Esophagus muscularis mucosa (tissue), 4 donors: ENCODE measurements around the gene SELENON. TPM values are rescaled to one million over a fixed set of nuclear protein-coding genes. Genes with fewer than 3 reads are reported as not detected.
A peak's percentile ranks its signal among the peaks of the same experiment; 100 is the strongest.

Source experiments
- DNase-seq: peaks from one replicate; pipeline ENCODE4 v3.0.0-alpha.2; 2017; ENCODE audit errors: extremely low spot score
- H3K27ac ChIP-seq, 4 donors: fragments of 200-600 bp; sonication (generic); replicated peaks in 1 of 4; 1 replicate in 3 of 4; 2 replicates in 1 of 4; pipeline ENCODE4 v1.5.1; 2016 to 2019; ENCODE audit warnings: mild to moderate bottlenecking in 1 of 4
- H3K27me3 ChIP-seq, 4 donors: fragments of 200-600 bp; sonication (generic); one replicate each; pipeline versions ENCODE4 v1.5.1 to v1.6.0; 2016 to 2019
- H3K36me3 ChIP-seq, 4 donors: fragments of 200-600 bp; sonication (generic); one replicate each; pipeline ENCODE4 v1.5.1; 2016 to 2019
- H3K4me1 ChIP-seq, 4 donors: fragments of 200-600 bp; sonication (generic); one replicate each; pipeline ENCODE4 v1.5.1; 2016 to 2019
- H3K4me3 ChIP-seq, 4 donors: fragments of 200-600 bp; sonication (generic); 1 replicate in 2 of 4; 2 replicates in 2 of 4; pipeline ENCODE4 v1.5.1; 2016 to 2019; ENCODE audit warnings: mild to moderate bottlenecking in 4 of 4, moderate library complexity in 1 of 4
- H3K9me3 ChIP-seq, 4 donors: fragments of 200-600 bp; sonication (generic); 1 replicate in 3 of 4; 2 replicates in 1 of 4; pipeline ENCODE4 v1.5.1; 2016 to 2019
- EP300 ChIP-seq: sonication (generic); formaldehyde crosslinking; IDR thresholded peaks from one replicate; pipeline ENCODE4 v1.6.1; 2017; ENCODE audit warnings: antibody characterized with exemption
- POLR2A ChIP-seq: fragments of 450-650 bp; IDR thresholded peaks from one replicate; pipeline ENCODE4 v1.6.1; 2017; ENCODE audit warnings: antibody characterized with exemption, moderate library complexity, mild to moderate bottlenecking, low read depth
- POLR2AphosphoS5 ChIP-seq, 2 donors: sonication (generic); formaldehyde crosslinking; IDR thresholded peaks; one replicate each; pipeline ENCODE4 v1.6.1; 2017; ENCODE audit warnings: antibody characterized with exemption in 2 of 2
- WGBS: methylation state at CpG from one replicate; pipeline ENCODE4 v1.1.5; 2018; 5-methylcytosine and 5-hydroxymethylcytosine counted together
- intact Hi-C: fragments of 100-400 bp; cut with DNase I; formaldehyde crosslinking; loops from one replicate; pipeline ENCODE4 v1.15.1; 2023
- total RNA-seq, 4 donors: library from RNA; depleted of rRNA; stranded (reverse); fragments of >200 nt; gene quantifications; one replicate each; pipeline versions ENCODE4 v1.1.0 to v1.2.1, GENCODE V29; 2016
- TF ChIP-seq, protein P1 (sequence below), 3 experiments: fragments of 200-600 bp in 2 of 3; fragments of 450-650 bp in 1 of 3; sonication (generic) in 2 of 3; IDR thresholded peaks; one replicate each; pipeline ENCODE4 v1.5.1; 2017 to 2019; ENCODE audit warnings: antibody characterized with exemption in 3 of 3, mild to moderate bottlenecking in 2 of 3, moderate library complexity in 1 of 3

The SELENON gene
- total RNA-seq, 4 donors from 2014 or later: 35.3 to 75.1 (median 50.5) TPM

DNA sequence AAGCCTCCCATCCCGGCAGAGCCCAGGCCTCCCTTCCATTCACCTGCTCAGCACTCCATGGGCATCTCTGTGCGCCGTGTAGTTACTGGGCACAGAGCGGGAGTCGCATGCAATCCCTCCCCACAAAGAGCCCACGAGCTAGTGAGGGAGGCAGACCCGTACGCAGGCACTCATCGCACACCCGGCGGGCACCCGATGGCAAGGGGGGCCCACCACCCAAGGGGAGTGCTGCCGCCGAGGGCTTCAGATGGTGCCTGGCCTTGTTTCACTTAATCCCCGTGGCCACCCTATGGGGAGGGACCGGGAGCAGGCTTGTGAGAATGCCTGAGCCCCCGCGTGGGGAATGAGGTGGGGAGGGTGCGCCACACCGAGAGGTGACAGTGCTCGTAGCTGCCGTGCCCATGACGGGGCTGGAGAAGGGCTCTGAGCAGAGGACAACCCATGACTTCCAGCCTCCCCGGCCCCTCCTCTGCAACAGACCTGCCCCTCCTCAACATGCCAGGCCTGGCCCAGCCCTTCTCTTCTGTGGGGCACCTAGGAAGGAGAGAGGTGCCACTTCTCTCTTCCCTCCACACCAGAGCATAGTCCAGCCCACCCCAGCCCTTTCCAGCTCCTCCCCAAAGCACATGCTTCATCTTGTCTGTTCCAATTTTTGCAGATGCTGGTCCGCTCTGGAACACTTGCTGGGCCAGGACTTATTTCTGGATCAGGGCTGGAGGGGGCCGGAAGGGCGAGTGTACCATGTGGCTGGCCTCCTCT is 30.2 kb upstream of the SELENON start:
- WGBS: 91% methylated on average over 27 of the region's 27 CpGs
- H3K36me3 ChIP-seq: peaks cover 7 to 36% (median 20%) of the 10 kb centered on the region in 4 donors
- H3K27ac ChIP-seq: peak overlapping the region in 1 of 4 donors; percentile 1

DNA sequence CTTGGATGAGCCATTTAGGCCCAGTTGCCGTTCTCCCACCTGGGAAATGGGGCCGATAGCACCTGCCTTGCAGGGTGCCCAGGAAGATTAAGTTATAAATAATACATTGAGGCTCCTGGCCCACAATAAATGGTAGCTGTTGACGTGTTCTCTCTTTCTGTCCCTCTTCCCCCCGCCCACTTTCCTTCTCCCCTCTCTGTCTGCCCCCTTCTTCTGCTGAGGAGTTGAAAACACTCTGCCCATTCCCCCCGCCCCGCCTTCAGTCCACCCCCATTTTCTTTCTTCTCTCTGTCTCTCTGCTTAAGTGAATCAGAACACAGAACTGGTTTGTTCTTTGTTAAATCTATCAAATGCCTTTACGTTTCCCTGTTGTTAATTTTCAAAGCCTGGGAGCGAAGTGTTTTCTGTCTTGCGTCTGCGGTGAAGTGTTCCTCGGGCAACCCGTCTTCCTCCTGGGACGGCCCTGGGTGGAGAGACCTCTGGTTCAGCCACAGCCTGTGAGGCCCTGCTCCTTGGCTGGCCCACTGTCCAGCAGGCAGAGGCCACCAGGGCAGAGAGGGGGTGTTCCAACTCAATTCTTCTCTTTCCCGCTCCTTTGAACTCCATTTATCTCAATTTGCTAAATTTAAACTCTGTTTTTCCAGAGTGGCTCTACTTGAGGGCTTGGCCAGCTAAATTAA is 29.3 kb upstream of the SELENON start:
- H3K4me1 ChIP-seq: peaks cover 20 to 34% (median 21%) of the 10 kb centered on the region in 4 donors
- TF ChIP-seq POLR2A (no peak), POLR2AphosphoS5 (IDR thresholded peaks at IDR 0.05) (no peak), EP300 (no peak)
- TF ChIP-seq, protein P1, sequence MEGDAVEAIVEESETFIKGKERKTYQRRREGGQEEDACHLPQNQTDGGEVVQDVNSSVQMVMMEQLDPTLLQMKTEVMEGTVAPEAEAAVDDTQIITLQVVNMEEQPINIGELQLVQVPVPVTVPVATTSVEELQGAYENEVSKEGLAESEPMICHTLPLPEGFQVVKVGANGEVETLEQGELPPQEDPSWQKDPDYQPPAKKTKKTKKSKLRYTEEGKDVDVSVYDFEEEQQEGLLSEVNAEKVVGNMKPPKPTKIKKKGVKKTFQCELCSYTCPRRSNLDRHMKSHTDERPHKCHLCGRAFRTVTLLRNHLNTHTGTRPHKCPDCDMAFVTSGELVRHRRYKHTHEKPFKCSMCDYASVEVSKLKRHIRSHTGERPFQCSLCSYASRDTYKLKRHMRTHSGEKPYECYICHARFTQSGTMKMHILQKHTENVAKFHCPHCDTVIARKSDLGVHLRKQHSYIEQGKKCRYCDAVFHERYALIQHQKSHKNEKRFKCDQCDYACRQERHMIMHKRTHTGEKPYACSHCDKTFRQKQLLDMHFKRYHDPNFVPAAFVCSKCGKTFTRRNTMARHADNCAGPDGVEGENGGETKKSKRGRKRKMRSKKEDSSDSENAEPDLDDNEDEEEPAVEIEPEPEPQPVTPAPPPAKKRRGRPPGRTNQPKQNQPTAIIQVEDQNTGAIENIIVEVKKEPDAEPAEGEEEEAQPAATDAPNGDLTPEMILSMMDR (IDR thresholded peaks at IDR 0.05): no peak
- H3K27ac ChIP-seq: peak overlapping the region; percentile 0 to 40 (median 18)
- intact Hi-C loops: no loop called here
- no peaks in the 10 kb centered on the region for H3K27me3 ChIP-seq
- WGBS: 80% methylated on average over 14 of the region's 14 CpGs
- no peak for DNase-seq
- H3K36me3 ChIP-seq: peaks cover 7 to 39% (median 20%) of the 10 kb centered on the region in 4 donors
- H3K4me3 ChIP-seq: no peak overlapping the region
- H3K9me3 ChIP-seq: no peaks in the 10 kb centered on the region

More for the DNA sequence above, 30.2 kb upstream of the SELENON start:
- Histone ChIP-seq H3K27me3 (no peaks in the 10 kb centered on the region), H3K4me1 (peaks cover 19 to 36% (median 20%) of the 10 kb centered on the region in 4 donors), H3K9me3 (no peaks in the 10 kb centered on the region), H3K4me3 (no peak overlapping the region)
- intact Hi-C loops: no loop called here
- DNase-seq: no peak
- TF ChIP-seq POLR2A (no peak), EP300 (no peak), POLR2AphosphoS5 (IDR thresholded peaks at IDR 0.05) (no peak)
- TF ChIP-seq, protein P1 (IDR thresholded peaks at IDR 0.05): no peak

DNA sequence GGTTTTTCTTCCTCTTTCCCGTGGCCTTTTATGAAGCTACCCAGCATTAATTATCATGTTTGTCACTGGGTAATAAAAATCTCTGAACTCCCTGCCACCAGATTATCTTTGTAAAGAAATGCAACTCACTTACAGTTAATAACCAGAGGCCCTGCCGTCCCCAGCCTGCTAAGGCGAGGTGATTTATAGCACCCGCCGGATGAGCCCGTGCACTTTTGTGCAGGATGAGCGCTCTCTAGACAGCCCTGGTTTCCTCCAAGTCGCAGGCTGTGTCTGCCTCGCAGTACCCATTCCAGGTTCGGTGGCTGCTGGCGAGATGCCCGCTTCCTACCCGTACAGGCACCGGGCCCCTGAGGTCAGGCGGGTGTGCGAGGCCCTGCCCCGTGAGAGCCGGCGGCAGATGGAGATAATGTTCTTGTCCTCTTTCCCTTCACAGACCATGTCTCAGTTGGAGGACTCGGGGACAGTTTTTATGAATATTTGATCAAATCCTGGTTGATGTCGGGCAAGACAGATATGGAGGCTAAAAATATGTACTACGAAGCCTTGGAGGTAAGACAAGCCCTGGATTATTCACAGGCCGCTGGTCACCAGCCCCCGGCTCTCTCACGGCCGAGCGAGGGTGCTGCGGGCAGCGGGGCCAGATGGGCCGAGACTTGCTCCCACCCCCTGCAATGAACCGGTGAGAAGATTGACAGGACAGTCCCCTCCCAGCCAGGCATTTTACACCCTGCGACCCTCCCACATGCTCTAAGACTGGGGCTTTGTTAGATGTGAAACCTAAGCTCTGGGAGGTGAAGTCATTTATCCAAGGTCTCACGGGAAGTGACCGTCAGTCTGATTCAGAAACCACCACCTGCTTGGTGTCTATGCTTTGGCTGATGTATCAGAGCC is 28.5 kb upstream of the SELENON start:
- Histone ChIP-seq H3K27ac (peak overlapping the region; percentile 0 to 40 (median 18)), H3K9me3 (no peaks in the 10 kb centered on the region), H3K4me3 (no peak overlapping the region), H3K4me1 (peaks cover 20 to 32% (median 21%) of the 10 kb centered on the region in 4 donors), H3K27me3 (no peaks in the 10 kb centered on the region), H3K36me3 (peaks cover 7 to 39% (median 18%) of the 10 kb centered on the region in 4 donors)
- no peak for DNase-seq
- TF ChIP-seq EP300: no peak
- TF ChIP-seq POLR2AphosphoS5 (IDR thresholded peaks at IDR 0.05): no peak
- TF ChIP-seq POLR2A: no peak
- TF ChIP-seq, protein P1 (IDR thresholded peaks at IDR 0.05): no peak
- 61% methylated on average over 32 of the region's 34 CpGs for WGBS
- intact Hi-C loops: no loop called here

DNA sequence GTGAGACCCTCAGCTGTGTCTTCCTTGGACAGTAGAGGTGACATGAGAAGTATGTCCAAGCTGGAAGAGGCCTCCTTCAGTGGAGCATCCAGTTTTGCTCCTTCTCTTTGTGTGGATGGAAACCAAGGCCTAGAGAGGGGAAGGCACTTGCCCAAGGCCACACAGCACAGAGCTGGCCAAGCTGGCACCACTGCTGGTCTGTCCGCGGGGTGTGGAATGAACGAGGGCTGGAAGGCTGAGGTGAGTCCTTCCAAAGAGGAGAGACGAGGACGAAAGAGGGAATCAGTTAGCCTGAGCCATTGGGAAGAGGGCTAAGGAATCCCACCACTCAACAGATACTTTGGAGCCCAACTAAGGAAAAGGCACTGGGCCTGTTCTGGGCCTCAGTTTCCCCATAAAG is 27.8 kb upstream of the SELENON start:
- Histone ChIP-seq H3K27me3 (no peaks in the 10 kb centered on the region), H3K9me3 (no peaks in the 10 kb centered on the region), H3K4me3 (no peak overlapping the region), H3K27ac (no peak overlapping the region), H3K36me3 (peaks cover 7 to 41% (median 16%) of the 10 kb centered on the region in 4 donors), H3K4me1 (peaks cover 20 to 28% (median 21%) of the 10 kb centered on the region in 4 donors)
- no peak for DNase-seq
- TF ChIP-seq, protein P1 (IDR thresholded peaks at IDR 0.05): no peak
- no peak for TF ChIP-seq EP300
- no peak for TF ChIP-seq POLR2A
- TF ChIP-seq POLR2AphosphoS5 (IDR thresholded peaks at IDR 0.05): no peak
- 95% methylated on average over 5 of the region's 5 CpGs for WGBS
- intact Hi-C loops: no loop called here
